Activated CD8-positive, alpha-beta T cell treated with anti-CD3 and anti-CD28 coated beads, Interleukin-2, amount 10 ng/mL, durations not matched to agents 7 days and 5 days (primary cell): ENCODE results near the gene B4GALT3. TPM values are rescaled to one million over a fixed set of nuclear protein-coding genes. Genes with fewer than 3 reads are reported as not detected.
"Not testable (repeated sequence)": the region's sequence is repeated elsewhere in the genome, so short reads cannot be mapped to it uniquely, and the experiment has no call there.

Experiments
- ATAC-seq: fragments of 150-1000 bp; cut with Tn5 transposase; one replicate; pipeline ENCODE4 v1.10.0; 2021; ENCODE audit warnings: moderate library complexity
- CTCF ChIA-PET: fragments of 350-600 bp; sonication (Branson Sonifier 250); formaldehyde crosslinking; loops from one replicate; lab custom pipeline; 2021; ENCODE audit warnings: antibody characterized with exemption; lab: Charles Lee
- POLR2A ChIA-PET: fragments of 350-600 bp; sonication (Branson Sonifier 250); formaldehyde crosslinking; loops from one replicate; lab custom pipeline; 2021; ENCODE audit warnings: antibody characterized with exemption; lab: Charles Lee
- DNase-seq: peaks from one replicate; pipeline ENCODE4 v3.0.0-alpha.2; 2020
- H3K27ac Mint-ChIP-seq: one replicate; pipeline ENCODE4 v1.8.0; 2021; ENCODE audit warnings: mild to moderate bottlenecking, mixed read lengths
- H3K27me3 Mint-ChIP-seq: one replicate; pipeline ENCODE4 v1.8.0; 2021; ENCODE audit warnings: low read depth, mixed read lengths
- H3K36me3 Mint-ChIP-seq: one replicate; pipeline ENCODE4 v1.8.0; 2021; ENCODE audit warnings: low read depth, mixed read lengths
- H3K4me1 Mint-ChIP-seq: one replicate; pipeline ENCODE4 v1.8.0; 2021; ENCODE audit warnings: low read depth, mixed read lengths
- H3K4me3 Mint-ChIP-seq: one replicate; pipeline ENCODE4 v1.8.0; 2021; ENCODE audit warnings: mild to moderate bottlenecking, mixed read lengths
- H3K9me3 Mint-ChIP-seq: one replicate; pipeline ENCODE4 v1.8.0; 2022; ENCODE audit warnings: mixed read lengths; ENCODE audit not compliant: insufficient read depth
- total RNA-seq, 2 experiments: library from RNA; stranded (reverse); gene quantifications; one replicate each; pipeline ENCODE4 v1.2.3, GENCODE V29; 2021

The B4GALT3 gene
- 10 to 100 TPM; 34.2 to 37.0 TPM for total RNA-seq

GRCh38 chr1:161177112-161177935 lies at the start of gene B4GALT3:
B4GALT3 (minus strand) TSS chr1:161177507; CDS start chr1:161176060, 1,447 bp downstream.
- H3K36me3 Mint-ChIP-seq: peaks cover 38% of the 10 kb centered on the region
- POLR2A ChIA-PET: interaction anchor here (0.6 to 2.3 kb wide), 12 partner anchors 9 to 212 kb away, joined by 3 to 46 read pairs (median 4); partner anchors contain the start of genes NDUFS2, PPOX, TOMM40L and UFC1
- peak; percentile 94 for DNase-seq
- peak within 1 kb of the TSS; percentile 90 for H3K4me3 Mint-ChIP-seq
- H3K27ac Mint-ChIP-seq: peak within 1 kb of the TSS; percentile 94
- ATAC-seq: peak; percentile 91
- H3K27me3 Mint-ChIP-seq: no peaks in the 10 kb centered on the region
- H3K4me1 Mint-ChIP-seq: peaks cover 56% of the 10 kb centered on the region
- CTCF ChIA-PET: interaction anchor here (0.6 to 3.3 kb wide), 9 partner anchors 11 to 204 kb away, joined by 3 to 40 read pairs (median 4); partner anchors contain the start of genes CFAP126, NDUFS2, PPOX and TOMM40L
- no peaks in the 10 kb centered on the region for H3K9me3 Mint-ChIP-seq

- Mint-ChIP-seq H3K9me3 (no peaks in the 10 kb centered on the region), H3K27me3 (no peaks in the 10 kb centered on the region), H3K4me3 (peak overlapping the region; percentile 95), H3K36me3 (peaks cover 30% of the 10 kb centered on the region), H3K27ac (peak overlapping the region; percentile 99), H3K4me1 (peaks cover 49% of the 10 kb centered on the region)
- CTCF ChIA-PET: interaction anchor here (0.6 to 17.9 kb wide), 26 partner anchors 11 to 515 kb away, joined by 3 to 331 read pairs (median 10); partner anchors contain the start of genes ADAMTS4, CFAP126, FCER1G and NDUFS2
- no peak for DNase-seq
- POLR2A ChIA-PET: interaction anchor here (0.6 to 2.4 kb wide), 5 partner anchors 22 to 94 kb away, joined by 3 to 31 read pairs (median 3); partner anchors contain the start of gene NDUFS2
- no peak for ATAC-seq
These were observed 49.5 kb upstream of the B4GALT3 start for GRCh38 chr1:161226759-161227158.

- Mint-ChIP-seq H3K27ac (peak overlapping the region; percentile 99), H3K36me3 (peaks cover 30% of the 10 kb centered on the region), H3K4me1 (peaks cover 47% of the 10 kb centered on the region), H3K9me3 (no peaks in the 10 kb centered on the region), H3K27me3 (no peaks in the 10 kb centered on the region), H3K4me3 (peak overlapping the region; percentile 95)
- DNase-seq: no peak
- ChIA-PET CTCF (interaction anchor here (0.6 to 17.9 kb wide), 44 partner anchors 9 to 515 kb away, joined by 3 to 331 read pairs (median 6); partner anchors contain the start of genes ADAMTS4, CFAP126, FCER1G and NDUFS2), POLR2A (interaction anchor here (0.7 to 2.4 kb wide), 9 partner anchors 11 to 182 kb away, joined by 3 to 31 read pairs (median 4); partner anchors contain the start of genes FCER1G, NDUFS2, PPOX and SDHC)
- ATAC-seq: no peak
These were observed 49.0 kb upstream of the B4GALT3 start for GRCh38 chr1:161226320-161226711.

- Mint-ChIP-seq H3K4me3 (peak within 1 kb of the TSS; percentile 95), H3K27me3 (no peaks in the 10 kb centered on the region), H3K4me1 (peaks cover 43% of the 10 kb centered on the region), H3K9me3 (no peaks in the 10 kb centered on the region), H3K27ac (peak within 1 kb of the TSS; percentile 99), H3K36me3 (peaks cover 26% of the 10 kb centered on the region)
- ATAC-seq (peak; percentile 98), DNase-seq (peak; percentile 96)
- ChIA-PET CTCF (interaction anchor here (0.6 to 17.9 kb wide), 48 partner anchors 10 to 512 kb away, joined by 3 to 331 read pairs (median 5); partner anchors contain the start of genes ADAMTS4, CFAP126, FCER1G and NDUFS2), POLR2A (interaction anchor here (0.6 to 2.4 kb wide), 17 partner anchors 9 to 181 kb away, joined by 3 to 31 read pairs (median 3); partner anchors contain the start of genes B4GALT3, FCER1G, NDUFS2 and PPOX)
These were observed 48.4 kb upstream of the B4GALT3 start, which contains the start of gene TOMM40L for GRCh38 chr1:161225534-161226319. TOMM40L (plus strand) TSS chr1:161226060; CDS start chr1:161226490, 430 bp downstream.

GRCh38 chr1:161225178-161225533 lies 47.8 kb upstream of the B4GALT3 start:
- Mint-ChIP-seq H3K27me3 (no peaks in the 10 kb centered on the region), H3K9me3 (no peaks in the 10 kb centered on the region), H3K27ac (peak overlapping the region; percentile 99), H3K4me1 (peaks cover 42% of the 10 kb centered on the region), H3K4me3 (peak overlapping the region; percentile 95), H3K36me3 (peaks cover 22% of the 10 kb centered on the region)
- DNase-seq (no peak), ATAC-seq (peak; percentile 6)
- POLR2A ChIA-PET: interaction anchor here (0.6 to 2.4 kb wide), 15 partner anchors 9 to 166 kb away, joined by 3 to 31 read pairs (median 4); partner anchors contain the start of genes B4GALT3, FCER1G, NDUFS2 and PPOX
- CTCF ChIA-PET: interaction anchor here (0.6 to 17.9 kb wide), 43 partner anchors 9 to 513 kb away, joined by 3 to 331 read pairs (median 5); partner anchors contain the start of genes ADAMTS4, CFAP126, FCER1G and NDUFS2

GRCh38 chr1:161224695-161225087 lies 47.4 kb upstream of the B4GALT3 start:
- ATAC-seq, DNase-seq, H3K27ac Mint-ChIP-seq, H3K9me3 Mint-ChIP-seq, H3K27me3 Mint-ChIP-seq, H3K4me3 Mint-ChIP-seq: not testable (repeated sequence)
- Mint-ChIP-seq H3K4me1 (peaks cover 42% of the 10 kb centered on the region), H3K36me3 (peaks cover 20% of the 10 kb centered on the region)
- CTCF ChIA-PET: interaction anchor here (1.4 to 17.9 kb wide), 10 partner anchors 9 to 158 kb away, joined by 4 to 331 read pairs (median 18); partner anchors contain the start of genes ADAMTS4, CFAP126, FCER1G and NDUFS2
- POLR2A ChIA-PET: interaction anchor here (1.0 to 2.4 kb wide), 3 partner anchors 19 to 59 kb away, joined by 3 to 31 read pairs (median 13); partner anchors contain the start of genes NDUFS2 and PPOX

GRCh38 chr1:161223805-161224694 lies 46.7 kb upstream of the B4GALT3 start:
- POLR2A ChIA-PET: interaction anchor here (1.0 to 2.5 kb wide), 3 partner anchors 18 to 58 kb away, joined by 3 to 15 read pairs (median 13); partner anchors contain the start of genes NDUFS2 and PPOX
- Mint-ChIP-seq H3K4me3 (no peak overlapping the region), H3K4me1 (peaks cover 42% of the 10 kb centered on the region), H3K36me3 (peaks cover 16% of the 10 kb centered on the region), H3K27me3 (no peaks in the 10 kb centered on the region), H3K27ac (no peak overlapping the region), H3K9me3 (no peaks in the 10 kb centered on the region)
- ATAC-seq (no peak), DNase-seq (no peak)
- CTCF ChIA-PET: interaction anchor here (1.1 to 17.9 kb wide), 6 partner anchors 19 to 158 kb away, joined by 3 to 331 read pairs (median 14); partner anchors contain the start of genes ADAMTS4, NDUFS2 and PPOX

- peaks cover 48% of the 10 kb centered on the region for H3K4me1 Mint-ChIP-seq
- CTCF ChIA-PET: interaction anchor here (1.5 to 17.9 kb wide), 5 partner anchors 17 to 160 kb away, joined by 3 to 331 read pairs (median 6); partner anchors contain the start of genes ADAMTS4, NDUFS2 and PPOX
- POLR2A ChIA-PET: interaction anchor here (0.5 to 2.5 kb wide), 2 partner anchors 20 to 82 kb away, joined by 3 to 15 read pairs; partner anchors contain the start of gene NDUFS2
- no peaks in the 10 kb centered on the region for H3K27me3 Mint-ChIP-seq
- no peak for ATAC-seq
- H3K9me3 Mint-ChIP-seq: no peaks in the 10 kb centered on the region
- no peak for DNase-seq
- H3K27ac Mint-ChIP-seq: peak overlapping the region; percentile 50
- no peaks in the 10 kb centered on the region for H3K36me3 Mint-ChIP-seq
- no peak overlapping the region for H3K4me3 Mint-ChIP-seq
These were observed 45.1 kb upstream of the B4GALT3 start for GRCh38 chr1:161222175-161223019.

- no peak for DNase-seq
- Mint-ChIP-seq H3K9me3 (no peaks in the 10 kb centered on the region), H3K27ac (no peak overlapping the region), H3K27me3 (no peaks in the 10 kb centered on the region), H3K4me3 (no peak overlapping the region), H3K36me3 (peaks cover 5% of the 10 kb centered on the region), H3K4me1 (peaks cover 44% of the 10 kb centered on the region)
- ChIA-PET POLR2A (interaction anchor here (1.9 kb wide), 1 partner anchor 18 kb away, joined by 7 read pairs; the partner anchor contains the start of gene NDUFS2), CTCF (interaction anchor here (0.8 to 17.9 kb wide), 9 partner anchors 9 to 162 kb away, joined by 3 to 331 read pairs (median 6); partner anchors contain the start of genes ADAMTS4, NDUFS2, PPOX and SDHC)
- no peak for ATAC-seq
These were observed 42.7 kb upstream of the B4GALT3 start for GRCh38 chr1:161220002-161220401.
